ENCODE data around the gene VMP1. TPM values are rescaled to one million over a fixed set of nuclear protein-coding genes. Genes with fewer than 3 reads are reported as not detected.

The VMP1 gene
- total and polyA plus RNA-seq, 2 of the 4 experiments (the other 2 are of a cell fraction), result 89.8 to 197 TPM

DNA sequence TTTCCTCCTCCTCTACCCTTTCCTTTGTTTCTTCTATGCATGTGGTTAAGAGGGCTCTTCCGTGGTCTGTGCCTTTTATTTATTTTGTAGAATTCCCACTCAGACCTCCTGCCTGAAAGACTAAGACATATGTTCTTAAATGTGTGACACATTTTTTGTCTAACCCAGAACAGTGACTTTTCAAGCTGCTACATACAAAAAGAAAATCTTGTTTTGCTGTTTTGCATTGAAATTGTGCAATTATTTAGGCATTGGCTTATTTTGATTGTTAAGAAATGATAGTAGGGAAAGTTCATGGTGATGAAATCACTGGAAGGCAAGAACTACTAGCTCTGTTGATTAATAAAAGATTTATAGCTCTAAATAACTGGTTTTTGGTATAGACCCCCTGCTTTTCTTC, 108.5 kb downstream of the VMP1 start:
- in situ Hi-C loops (cut with MboI; ENCODE audit: low sequenced_read_pairs), result no loop called here
- Histone ChIP-seq H3K4me3 (ENCODE audit: insufficient read depth, low read depth, low read length) (no peak overlapping the region), H3K14ac (replicated peaks; ENCODE audit: low read depth, low read length) (no peak overlapping the region; the same call in 1 of the 2 replicates), H2AK5ac (ENCODE audit: low read depth, low read length) (no peak overlapping the region), H2AK9ac (replicated peaks; ENCODE audit: low read depth, low read length, poor library complexity) (no peak overlapping the region), H3K27me3 (ENCODE audit: control insufficient read depth, insufficient read depth, low read length) (no peaks in the 10 kb centered on the region), H2BK120ac (ENCODE audit: low read depth, low read length) (no peak overlapping the region), H4K20me1 (ENCODE audit: insufficient read depth, low read length) (no peaks in the 10 kb centered on the region), H3K9ac (ENCODE audit: low read depth, low read length) (no peak overlapping the region), H2AFZ (replicated peaks; ENCODE audit: low read length, poor library complexity) (no peak overlapping the region), H3K56ac (ENCODE audit: extremely low read depth, insufficient read depth, low read length) (no peak overlapping the region), H3K4ac (ENCODE audit: low read depth, low read length) (no peak overlapping the region), H4K8ac (ENCODE audit: low read depth in 2 of 2, low read length in 2 of 2) (peak overlapping the region in 1 of 2 experiments; percentile 47; a peak in 2 of 4 replicates), H3K4me2 (ENCODE audit: low read depth, low read length) (no peak overlapping the region), H3K18ac (ENCODE audit: low read depth, low read length) (peak overlapping the region; percentile 6; the same call in 1 of the 2 replicates), H4K91ac (ENCODE audit: insufficient read depth, low read depth, low read length) (no peak overlapping the region), H3K23ac (ENCODE audit: low read depth, low read length) (no peak overlapping the region), H3K36me3 (ENCODE audit: control insufficient read depth, insufficient read depth, low read length) (peaks cover 1% of the 10 kb centered on the region; the same call in 1 of the 2 replicates), H4K5ac (ENCODE audit: low read depth, low read length) (peak overlapping the region; percentile 35; the same call in 1 of the 2 replicates), H3K79me1 (ENCODE audit: low read depth in 1 of 2, low read length in 2 of 2) (peaks cover 6 to 13% of the 10 kb centered on the region in 2 experiments; a peak in 3 of 4 replicates), H3K9me1 (ENCODE audit: insufficient read depth, low read length) (peaks cover 7% of the 10 kb centered on the region; the same call in 1 of the 2 replicates), H2BK20ac (ENCODE audit: low read depth, low read length) (no peak overlapping the region), H2BK5ac (ENCODE audit: low read depth, low read length, poor library complexity, severe bottlenecking) (peak overlapping the region; percentile 70), H3K4me1 (ENCODE audit: control insufficient read depth, insufficient read depth, low read length) (peaks cover 6% of the 10 kb centered on the region), H3K27ac (ENCODE audit: insufficient read depth, low read length) (no peak overlapping the region), H2BK15ac (ENCODE audit: low read depth, low read length) (0 out of 3 replicates have a peak overlapping the region, but pooled peaks have one; percentile 21), H3K9me3 (ENCODE audit: control insufficient read depth, insufficient read depth, low read length) (no peaks in the 10 kb centered on the region)
- POLR2A ChIA-PET (ENCODE audit: unreplicated experiment), result interaction anchor here (0.8 kb wide), 1 partner anchor 22 kb away, joined by 22 read pairs; no protein-coding TSS in a partner anchor
- no CpG with 5 or more reads among the region's 1 CpG for WGBS, 2 experiments (ENCODE audit: extremely low coverage in 2 of 2, insufficient read length in 1 of 2)
- dilution Hi-C loops (cut with HindIII; ENCODE audit: low sequenced_read_pairs, unreplicated experiment), result no loop called here
- CTCF ChIA-PET, result no interaction called here
- no peak for DNase-seq
- no TSS peak for BruUV-seq (replicated peaks)
- TF ChIP-seq, protein P1, sequence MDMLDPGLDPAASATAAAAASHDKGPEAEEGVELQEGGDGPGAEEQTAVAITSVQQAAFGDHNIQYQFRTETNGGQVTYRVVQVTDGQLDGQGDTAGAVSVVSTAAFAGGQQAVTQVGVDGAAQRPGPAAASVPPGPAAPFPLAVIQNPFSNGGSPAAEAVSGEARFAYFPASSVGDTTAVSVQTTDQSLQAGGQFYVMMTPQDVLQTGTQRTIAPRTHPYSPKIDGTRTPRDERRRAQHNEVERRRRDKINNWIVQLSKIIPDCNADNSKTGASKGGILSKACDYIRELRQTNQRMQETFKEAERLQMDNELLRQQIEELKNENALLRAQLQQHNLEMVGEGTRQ (IDR thresholded peaks at IDR 0.05; ENCODE audit: low read depth, low read length), result no peak
- TF ChIP-seq MAZ (IDR thresholded peaks at IDR 0.05; ENCODE audit: borderline replicate concordance, low read depth, low read length) (no peak), FOS (IDR thresholded peaks at IDR 0.05; ENCODE audit: low read depth, low read length) (no peak), CEBPB (IDR thresholded peaks at IDR 0.05; ENCODE audit: low read depth, low read length) (peak; percentile 74), RFX5 (IDR thresholded peaks at IDR 0.05; ENCODE audit: low read depth, low read length) (no peak)
- ATAC-seq (ENCODE audit: low read depth), result 0 out of 2 replicates have a peak, but pooled peaks have one; percentile 17
- intact Hi-C loops (cut with micrococcal nuclease), result no loop called here

All from IMR-90 (cell line).